GM08714 (cell line): ENCODE measurements around the gene SAE1.

Experiments
- H3K4me3 ChIP-seq: fragments of 200-500 bp; sonication (Bioruptor generic); 2 replicates; pipeline ENCODE4 v1.5.1; 2014; ENCODE audit warnings: mild to moderate bottlenecking, low read length, inconsistent platforms
- ZNF274 ChIP-seq: IDR thresholded peaks from 2 replicates; pipeline ENCODE4 v1.6.1; 2012; ENCODE audit warnings: mild to moderate bottlenecking, low read depth, low read length

The SAE1 gene

DNA sequence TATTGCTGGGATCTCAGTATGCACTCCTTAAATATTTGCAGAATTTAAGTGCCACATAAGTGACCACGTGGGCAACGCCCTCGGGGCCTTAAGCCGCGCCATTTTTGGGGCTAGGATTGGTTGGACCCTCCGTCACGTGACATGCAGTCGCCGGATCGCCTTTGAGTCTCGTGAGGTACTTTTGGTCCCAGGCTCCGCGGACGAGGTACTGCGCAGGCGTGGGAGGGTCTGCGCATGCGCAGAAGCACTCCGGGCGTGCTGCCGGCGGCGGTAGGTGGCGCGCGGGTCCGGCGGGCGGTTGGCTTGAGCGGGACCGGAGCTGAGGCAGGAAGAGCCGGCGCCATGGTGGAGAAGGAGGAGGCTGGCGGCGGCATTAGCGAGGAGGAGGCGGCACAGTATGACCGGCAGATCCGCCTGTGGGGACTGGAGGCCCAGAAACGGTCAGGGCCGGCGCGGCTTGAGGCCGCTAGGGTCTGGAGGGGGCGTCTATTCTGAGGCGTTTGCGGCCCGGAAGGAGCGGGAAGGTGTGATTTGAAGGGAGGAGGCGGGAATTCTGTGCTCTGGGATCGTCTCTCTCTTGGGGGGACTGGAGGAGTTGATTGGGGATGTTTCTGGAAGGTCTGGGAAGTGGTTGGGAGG is at the start of gene SAE1:
Gene SAE1 (plus strand): TSS at position 247 of the 639 bp plus-strand sequence. CDS start 96 bp downstream, at position 343.
- no peak for TF ChIP-seq ZNF274
- peak within 1 kb of the TSS; percentile 82 for H3K4me3 ChIP-seq

DNA sequence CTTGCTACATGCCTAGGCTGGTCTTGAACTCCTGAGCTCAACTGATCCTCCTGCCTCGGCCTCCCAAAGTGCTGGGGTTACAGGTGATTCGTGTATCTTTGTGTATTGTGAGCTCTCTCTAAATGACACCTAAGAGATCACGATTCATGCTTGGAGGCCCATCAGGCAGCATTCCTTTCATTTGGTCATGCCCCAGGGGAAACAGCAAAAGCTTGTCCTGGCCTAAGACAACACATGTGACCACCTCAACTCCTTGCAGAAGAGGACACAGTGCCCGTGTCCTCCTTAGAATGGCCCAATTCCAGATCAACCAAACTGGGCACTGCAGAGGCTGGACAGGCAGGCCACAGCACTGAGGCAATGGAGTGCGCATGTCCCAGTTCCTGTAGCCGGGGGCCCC is 49.5 kb upstream of the SAE1 start:
- TF ChIP-seq ZNF274, result no peak

DNA sequence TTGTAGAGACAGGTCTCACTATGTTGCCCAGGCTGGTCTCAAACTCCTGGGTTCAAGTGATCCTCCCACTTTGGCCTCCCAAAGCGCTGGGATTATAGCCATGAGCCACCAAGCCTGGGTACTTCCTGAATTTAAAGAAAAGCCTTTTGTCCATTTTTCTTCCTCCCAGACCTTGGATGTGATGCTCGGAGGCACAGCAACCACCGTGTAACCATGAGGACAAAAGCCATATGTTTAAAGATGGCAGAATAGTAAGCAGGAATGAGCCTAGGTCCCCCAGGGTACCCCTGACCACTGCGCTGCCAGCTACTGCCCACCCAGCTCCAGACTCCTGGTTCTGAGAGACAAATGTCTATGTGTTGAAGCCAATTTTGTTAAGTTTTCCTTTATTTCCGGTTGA is 48.1 kb upstream of the SAE1 start:
- no peak for TF ChIP-seq ZNF274
- no peak overlapping the region for H3K4me3 ChIP-seq

More for the DNA sequence above, 49.5 kb upstream of the SAE1 start:
- no peak overlapping the region for H3K4me3 ChIP-seq

DNA sequence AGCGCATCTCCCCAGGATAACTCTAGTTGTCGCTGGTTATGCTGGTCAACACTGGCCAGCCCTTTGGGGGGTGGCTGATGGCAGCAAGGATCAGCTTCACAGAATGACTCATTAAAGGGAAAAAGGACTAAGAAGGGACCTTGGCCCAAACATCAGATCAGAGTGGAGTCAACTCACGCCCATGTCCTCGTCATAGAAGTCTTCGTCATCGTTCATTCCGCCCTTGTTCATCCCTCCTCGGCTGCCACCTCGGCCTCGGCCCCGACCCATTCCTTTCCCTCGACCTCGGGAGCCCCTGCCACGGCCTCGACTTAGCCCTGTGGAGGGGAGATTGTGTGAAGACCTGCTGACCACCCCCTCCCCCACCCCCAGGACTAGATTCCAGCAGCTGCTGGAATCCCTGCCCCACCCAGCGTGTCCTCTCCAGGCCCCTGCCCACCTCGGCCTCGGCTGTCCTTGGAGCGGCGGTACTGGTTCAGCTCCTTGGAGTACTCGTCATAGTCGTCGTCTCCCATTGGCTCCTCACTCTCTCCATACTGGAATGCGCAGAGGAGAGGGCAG is 45.7 kb upstream of the SAE1 start:
- H3K4me3 ChIP-seq, result no peak overlapping the region
- TF ChIP-seq ZNF274, result no peak

DNA sequence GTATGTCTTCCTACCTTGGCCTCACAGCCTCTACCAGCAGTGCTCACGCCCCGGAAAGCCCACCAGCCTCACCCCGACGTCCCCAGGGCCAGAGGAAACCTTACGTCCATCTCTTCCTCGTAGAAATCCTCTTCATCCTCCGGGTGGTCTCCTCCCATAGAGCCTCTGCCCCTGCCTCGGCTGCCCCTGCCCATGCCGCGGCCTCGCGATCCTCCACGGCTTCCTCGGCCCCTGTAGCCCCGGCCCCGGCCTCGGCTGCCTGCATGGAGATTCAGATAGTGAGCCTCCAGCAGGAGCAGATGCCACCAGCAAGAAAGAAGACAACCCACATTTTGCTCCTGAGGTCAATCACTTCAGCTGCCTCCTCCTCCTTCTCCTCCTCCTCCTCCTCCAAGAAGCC is 44.4 kb upstream of the SAE1 start:
- TF ChIP-seq ZNF274, result no peak
- no peak overlapping the region for H3K4me3 ChIP-seq

DNA sequence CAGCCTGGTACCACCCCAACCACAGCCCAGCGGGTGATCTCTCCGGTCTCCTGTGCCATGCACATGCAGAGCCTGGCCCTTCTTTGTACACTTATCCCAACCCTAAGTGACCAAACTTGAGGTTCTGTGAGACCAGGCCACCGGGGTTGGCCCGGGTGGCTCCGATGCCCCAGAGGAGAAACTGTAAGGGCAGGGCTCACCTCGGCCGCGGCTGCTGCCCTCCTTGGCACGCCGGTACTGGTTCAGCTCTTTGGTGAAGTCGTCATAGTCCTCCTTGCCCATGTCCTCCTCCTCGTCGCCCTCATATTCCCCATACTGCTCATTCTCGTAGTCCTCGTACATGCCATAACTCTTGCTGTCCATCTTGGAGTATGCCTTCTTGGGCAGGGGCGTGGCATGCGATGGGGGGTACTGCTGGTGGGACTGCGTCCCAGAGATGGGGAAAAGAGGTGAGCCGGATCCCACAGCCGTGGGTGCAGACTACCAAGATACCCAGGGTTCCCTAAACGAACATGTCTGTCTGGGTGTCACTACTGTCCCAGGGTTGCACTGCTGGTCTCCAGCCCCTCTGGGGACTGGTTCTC is 40.8 kb upstream of the SAE1 start:
- no peak overlapping the region for H3K4me3 ChIP-seq
- TF ChIP-seq ZNF274, result no peak

DNA sequence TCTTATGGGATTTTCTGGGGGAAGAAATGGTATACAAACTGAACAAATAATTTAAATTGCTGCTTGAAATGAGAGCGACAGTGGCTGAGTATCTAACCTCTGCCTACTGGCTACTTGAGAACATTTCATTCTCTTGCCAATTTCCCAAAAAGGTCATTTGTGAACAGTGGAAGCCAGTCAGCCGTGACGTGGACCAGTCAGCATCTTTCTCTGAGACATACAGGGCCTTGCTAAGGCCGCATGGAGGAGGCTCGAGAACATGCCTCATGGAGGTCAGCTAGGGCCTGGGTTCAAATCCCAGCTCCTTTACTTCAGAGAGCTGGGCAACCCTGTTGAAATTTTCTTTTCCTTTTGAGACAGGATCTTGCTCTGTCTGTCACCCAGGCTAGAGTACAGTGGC is 37.4 kb upstream of the SAE1 start:
- no peak overlapping the region for H3K4me3 ChIP-seq
- TF ChIP-seq ZNF274, result no peak

DNA sequence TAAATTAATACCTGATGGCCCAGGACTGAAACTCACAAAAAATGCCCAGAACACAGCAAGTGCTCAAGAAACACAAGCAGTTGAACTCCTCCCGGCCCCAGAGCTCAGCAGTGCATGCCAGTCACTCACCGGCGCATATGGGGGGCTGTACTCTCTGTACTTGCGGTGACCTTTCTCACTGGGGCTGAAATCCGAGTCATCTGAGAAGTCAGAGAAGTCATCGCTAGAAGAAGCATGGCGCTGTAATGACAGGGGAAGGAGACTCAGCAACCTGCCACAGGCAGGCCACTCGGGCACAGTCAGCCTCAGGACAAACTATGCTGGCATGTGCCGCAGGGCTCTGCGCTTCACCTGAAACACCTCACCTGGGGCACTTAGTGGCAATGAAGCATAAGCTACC is 36.8 kb upstream of the SAE1 start:
- H3K4me3 ChIP-seq, result no peak overlapping the region

DNA sequence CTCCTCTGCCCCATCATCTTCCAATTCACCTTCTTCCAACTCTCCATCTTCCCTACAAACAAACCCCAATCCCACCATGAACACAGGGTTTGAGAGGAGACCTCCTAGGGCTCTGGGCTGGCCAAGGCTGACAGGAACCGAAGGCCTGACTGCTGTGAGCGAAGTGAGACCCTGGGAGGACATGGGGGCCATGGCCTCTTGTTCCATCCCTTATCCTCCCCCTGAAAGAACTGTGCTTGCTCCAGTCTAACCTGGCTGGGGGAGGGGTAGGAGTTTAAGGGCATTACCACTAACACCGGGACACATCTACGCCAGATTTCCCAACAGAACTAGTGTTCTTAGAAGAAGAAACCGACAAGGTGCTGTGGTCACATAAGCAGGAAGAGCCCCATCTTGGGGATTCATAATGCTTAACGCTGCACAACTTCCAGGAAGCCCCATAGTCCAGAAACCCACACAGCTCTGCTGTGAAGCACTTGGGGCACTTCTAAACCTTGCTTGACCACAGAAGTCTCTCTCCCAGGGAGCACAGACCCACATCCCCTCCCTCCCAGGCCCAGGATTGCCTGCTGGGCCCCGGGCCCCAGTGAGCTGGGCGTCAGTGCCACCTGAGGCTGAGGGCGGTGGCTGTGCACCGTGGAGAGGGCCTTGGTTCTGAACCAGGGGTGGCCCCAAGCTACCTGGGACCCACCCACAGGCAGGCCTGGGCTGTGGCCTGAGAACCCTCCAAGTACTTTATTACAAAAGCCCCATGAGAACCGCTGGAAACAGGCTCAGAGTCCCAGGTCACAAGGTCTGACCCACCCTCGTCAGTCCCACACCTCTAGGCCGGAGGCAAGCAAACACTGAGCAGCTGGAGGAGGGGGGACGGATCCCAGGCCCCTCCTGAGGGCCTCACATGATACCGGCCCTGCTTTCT is 35.8 kb upstream of the SAE1 start:
- TF ChIP-seq ZNF274, result no peak
- H3K4me3 ChIP-seq, result no peak overlapping the region

More for the DNA sequence above, 36.8 kb upstream of the SAE1 start:
- no peak for TF ChIP-seq ZNF274

DNA sequence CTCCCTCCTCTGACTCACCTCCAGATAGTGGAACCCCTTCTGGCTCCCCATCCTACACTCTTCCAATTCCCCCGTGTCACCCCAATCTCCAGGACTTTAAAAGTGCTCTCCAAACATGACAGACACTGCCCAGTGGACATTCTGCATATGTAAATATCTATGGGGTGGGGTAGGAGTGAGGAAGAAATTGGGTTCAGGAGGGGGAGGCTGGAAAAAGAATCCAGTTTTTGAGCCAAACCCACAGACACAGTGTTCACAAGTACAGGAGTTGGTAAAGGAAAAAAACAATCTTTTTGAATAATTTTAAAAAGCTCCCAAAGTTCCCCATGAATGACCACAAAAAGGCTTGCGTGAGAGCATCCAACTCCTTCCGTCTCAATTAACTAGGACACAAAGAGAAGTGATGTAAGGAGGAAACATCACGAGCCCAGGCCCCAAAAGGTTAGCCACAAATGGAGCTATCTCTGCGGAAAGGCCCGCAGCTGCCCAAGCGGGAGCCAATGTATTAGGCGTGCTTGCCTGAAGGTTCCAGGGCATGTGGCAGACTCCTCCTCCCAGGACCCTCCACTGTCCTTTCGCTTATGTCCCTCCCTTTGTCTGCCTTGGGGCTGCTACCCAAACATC is 35.0 kb upstream of the SAE1 start:
- no peak overlapping the region for H3K4me3 ChIP-seq
- TF ChIP-seq ZNF274, result no peak

DNA sequence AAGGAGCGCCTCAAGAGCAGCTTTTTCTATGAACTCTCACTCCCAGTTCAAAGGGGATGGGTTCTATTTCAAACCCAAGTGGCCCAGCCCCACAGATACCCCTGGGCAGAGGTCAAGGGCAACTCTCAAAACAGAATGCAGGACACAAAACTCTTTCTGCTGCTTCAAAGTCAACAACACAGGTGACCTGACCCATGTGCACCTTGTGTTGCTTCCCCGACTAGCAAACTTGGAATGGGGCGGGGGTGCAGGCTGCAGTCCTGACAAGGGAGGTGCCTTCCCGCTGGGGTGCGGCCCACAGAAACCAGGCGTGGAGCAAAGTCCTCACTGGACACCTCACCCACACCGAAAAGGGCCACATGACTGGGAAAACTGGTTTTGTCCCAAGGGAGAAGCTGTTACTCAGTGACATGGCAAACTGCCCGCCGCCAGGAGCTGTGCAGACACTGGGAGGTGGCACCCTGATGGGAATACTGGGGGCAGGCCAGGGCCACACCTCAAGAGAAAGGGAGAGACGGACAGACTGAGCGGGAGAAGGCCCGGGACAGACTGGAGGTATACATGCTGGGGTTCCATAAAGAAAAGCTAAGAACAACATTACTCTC is 34.4 kb upstream of the SAE1 start:
- TF ChIP-seq ZNF274, result no peak
- H3K4me3 ChIP-seq, result no peak overlapping the region

DNA sequence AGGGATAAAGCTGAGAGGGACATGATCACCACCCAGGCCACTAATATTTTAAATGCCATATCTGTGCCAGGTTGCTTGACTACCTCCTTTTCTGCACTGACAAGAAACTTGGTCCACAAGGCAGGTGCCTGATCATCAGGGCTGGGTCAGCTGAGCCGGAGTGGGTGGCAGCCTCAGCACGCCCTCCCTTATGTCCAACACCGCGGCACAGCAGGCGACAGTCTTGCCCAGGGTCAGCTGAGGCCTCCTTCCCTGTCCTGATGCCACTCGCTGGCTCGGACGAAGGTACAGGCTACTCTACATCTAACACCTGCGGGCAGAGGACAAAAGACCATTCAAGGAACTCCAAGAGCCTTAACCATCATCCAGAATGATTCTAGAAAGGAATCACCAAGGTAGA is 33.9 kb upstream of the SAE1 start:
- no peak overlapping the region for H3K4me3 ChIP-seq
- no peak for TF ChIP-seq ZNF274

DNA sequence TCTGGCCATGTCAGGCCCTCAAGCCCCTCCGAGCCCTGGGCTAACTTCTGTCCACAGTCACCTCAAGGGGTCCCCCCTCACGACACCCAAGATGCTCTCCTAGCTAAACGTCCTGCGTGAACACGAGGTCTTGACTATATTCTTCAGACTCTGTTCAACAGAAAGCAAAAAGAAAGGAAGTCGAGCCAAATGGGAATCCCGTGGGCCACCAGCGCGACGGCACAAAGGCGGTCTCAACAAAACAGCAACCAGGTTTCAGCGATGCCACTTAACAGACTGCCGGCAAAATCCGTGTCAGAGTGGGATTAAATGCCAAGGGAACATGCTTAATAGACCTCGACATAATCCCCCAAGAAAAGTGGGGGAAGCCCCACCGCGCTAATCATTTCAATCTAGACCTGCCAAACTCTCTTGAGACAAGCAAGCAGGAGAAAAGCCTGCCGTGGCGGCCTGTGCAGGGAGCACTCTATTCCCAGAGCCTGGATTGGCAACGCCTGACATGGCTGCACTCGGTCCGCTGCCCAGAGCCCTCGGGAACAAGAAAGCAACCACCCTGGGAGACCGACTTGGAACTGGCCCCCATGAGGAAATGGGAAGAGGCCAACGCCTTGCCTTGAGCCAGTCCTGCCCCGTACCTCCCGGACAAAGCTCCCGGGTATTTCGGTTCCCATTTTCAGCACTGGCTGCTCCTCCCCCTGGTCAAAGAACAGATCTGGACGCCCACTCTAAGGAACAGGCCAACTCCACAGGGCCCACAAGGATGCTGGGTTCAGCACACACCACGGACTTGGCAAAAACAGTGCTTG is 33.0 kb upstream of the SAE1 start:
- H3K4me3 ChIP-seq, result no peak overlapping the region
- no peak for TF ChIP-seq ZNF274
